H1 (cell line): ENCODE results near the gene ENTREP1. TPM values are rescaled to one million over a fixed set of nuclear protein-coding genes. Genes with fewer than 3 reads are reported as not detected.

Experiments used
- CTCF ChIA-PET: fragments of 300-600 bp; sonication (Branson Sonifier 250); formaldehyde crosslinking; loops from one replicate; lab custom pipeline; 2021; ENCODE audit not compliant: partially characterized antibody; lab: Charles Lee
- POLR2A ChIA-PET: fragments of 300-600 bp; sonication (Branson Sonifier 250); formaldehyde crosslinking; loops from one replicate; lab custom pipeline; 2021; ENCODE audit warnings: inconsistent platforms; ENCODE audit not compliant: partially characterized antibody; lab: Charles Lee
- DNase-seq, 2 experiments: peaks; one replicate each; pipeline versions ENCODE4 v3.0.0 to v3.0.0-alpha.2; 2010 to 2022; ENCODE audit warnings: low spot score in 2 of 2, low read depth in 1 of 2, mixed read lengths in 1 of 2
- FAIRE-seq: peaks from 2 replicates; lab custom pipeline; 2011; peaks lifted over from hg19 to GRCh38; lab: Jason Lieb, UNC
- H2AFZ ChIP-seq: 2 replicates; pipeline ENCODE4 v1.8.1; 2012; ENCODE audit warnings: low read length, inconsistent platforms
- H2AK5ac ChIP-seq: 2 replicates; pipeline ENCODE4 v1.6.1; 2013; ENCODE audit warnings: low read depth, low read length
- H2BK120ac ChIP-seq: replicated peaks from 2 replicates; pipeline ENCODE3; 2013; ENCODE audit warnings: low read depth, low read length, inconsistent platforms
- H2BK12ac ChIP-seq: 2 replicates; pipeline ENCODE4 v1.6.1; 2013; ENCODE audit warnings: low read depth, low read length
- H2BK15ac ChIP-seq: 2 replicates; pipeline ENCODE4 v1.6.1; 2013; ENCODE audit warnings: low read length
- H2BK20ac ChIP-seq: 2 replicates; pipeline ENCODE4 v1.6.1; 2013; ENCODE audit warnings: low read length
- H2BK5ac ChIP-seq: 2 replicates; pipeline ENCODE4 v1.6.1; 2013; ENCODE audit warnings: low read depth, low read length
- H3K14ac ChIP-seq: 2 replicates; pipeline ENCODE4 v1.6.1; 2013; ENCODE audit warnings: inconsistent platforms; ENCODE audit not compliant: insufficient read length
- H3K18ac ChIP-seq: 2 replicates; pipeline ENCODE4 v1.6.1; 2013; ENCODE audit warnings: low read length; ENCODE audit errors: extremely low read depth
- H3K23ac ChIP-seq: 2 replicates; pipeline ENCODE4 v1.6.1; 2013; ENCODE audit warnings: inconsistent platforms; ENCODE audit not compliant: insufficient read length
- H3K23me2 ChIP-seq: 2 replicates; pipeline ENCODE4 v1.6.1; 2013; ENCODE audit warnings: low read depth, low read length
- H3K27ac ChIP-seq: 2 replicates; pipeline ENCODE4 v1.6.1; 2011; ENCODE audit warnings: low read depth, low read length, inconsistent platforms
- H3K27me3 ChIP-seq, 4 experiments: replicated peaks in 1 of 4; 1 replicate in 1 of 4; 2 replicates in 3 of 4; pipeline versions ENCODE4 v1.6.1 to v1.8.1; 2011 to 2013; ENCODE audit warnings: low read length in 3 of 4, mild to moderate bottlenecking in 3 of 4, inconsistent platforms in 2 of 4, mixed read lengths in 2 of 4, moderate library complexity in 1 of 4; ENCODE audit not compliant: control insufficient read depth in 3 of 4, insufficient read depth in 3 of 4; ENCODE audit errors: extremely low read depth in 1 of 4
- H3K36me3 ChIP-seq, 4 experiments: 2 replicates each; pipeline versions ENCODE4 v1.6.1 to v1.8.1; 2011 to 2013; ENCODE audit warnings: mild to moderate bottlenecking in 4 of 4, low read length in 3 of 4, moderate library complexity in 2 of 4, control low read depth in 1 of 4, inconsistent platforms in 1 of 4; ENCODE audit not compliant: insufficient read depth in 4 of 4, control insufficient read depth in 2 of 4
- H3K4ac ChIP-seq: replicated peaks from 2 replicates; pipeline ENCODE3; 2013; ENCODE audit warnings: low read length, low read depth, mixed read lengths, inconsistent platforms; ENCODE audit not compliant: insufficient read length
- H3K4me1 ChIP-seq, 4 experiments: replicated peaks in 1 of 4; 1 replicate in 1 of 4; 2 replicates in 3 of 4; pipeline versions ENCODE4 v1.6.1 to v1.8.1; 2011 to 2013; ENCODE audit warnings: low read length in 3 of 4, inconsistent platforms in 2 of 4, mixed read lengths in 1 of 4; ENCODE audit not compliant: insufficient read depth in 4 of 4, control insufficient read depth in 3 of 4
- H3K4me2 ChIP-seq, 2 experiments: 2 replicates each; pipeline versions ENCODE4 v1.6.1 to v1.8.1; 2011 to 2013; ENCODE audit warnings: low read depth in 2 of 2, low read length in 2 of 2, control low read depth in 1 of 2, inconsistent platforms in 1 of 2, mild to moderate bottlenecking in 1 of 2; ENCODE audit not compliant: insufficient read depth in 1 of 2
- H3K4me3 ChIP-seq, 4 experiments: fragments of 200-600, 300-600 bp in 1 of 4; sonication (generic), shearing (Covaris generic), sonication (Bioruptor Twin) in 1 of 4; 2 replicates each; pipeline versions ENCODE4 v1.5.1 to v1.8.1; 2011 to 2016; ENCODE audit warnings: low read length in 4 of 4, low read depth in 3 of 4, control low read depth in 2 of 4, inconsistent platforms in 2 of 4, mild to moderate bottlenecking in 2 of 4, mixed read lengths in 1 of 4, moderate library complexity in 1 of 4; ENCODE audit not compliant: insufficient read depth in 2 of 4; ENCODE audit errors: extremely low read depth in 1 of 4
- H3K56ac ChIP-seq: replicated peaks from 2 replicates; pipeline ENCODE3; 2013; ENCODE audit warnings: low read depth, mild to moderate bottlenecking, mixed read lengths, low read length, inconsistent platforms; ENCODE audit not compliant: insufficient read length
- H3K79me1 ChIP-seq: 2 replicates; pipeline ENCODE4 v1.6.1; 2013; ENCODE audit warnings: low read depth, low read length, control low read depth
- H3K79me2 ChIP-seq, 2 experiments: 2 replicates each; pipeline versions ENCODE4 v1.6.1 to v1.8.1; 2012 to 2013; ENCODE audit warnings: low read length in 2 of 2, mild to moderate bottlenecking in 2 of 2, inconsistent platforms in 1 of 2; ENCODE audit not compliant: insufficient read depth in 2 of 2, control insufficient read depth in 1 of 2
- H3K9ac ChIP-seq, 4 experiments: replicated peaks in 1 of 4; 1 replicate in 1 of 4; 2 replicates in 3 of 4; pipeline versions ENCODE4 v1.6.1 to v1.8.1; 2011 to 2013; ENCODE audit warnings: low read depth in 3 of 4, low read length in 3 of 4, control low read depth in 2 of 4, mild to moderate bottlenecking in 2 of 4, moderate library complexity in 2 of 4, inconsistent platforms in 1 of 4; ENCODE audit errors: extremely low read depth in 1 of 4
- H3K9me3 ChIP-seq, 2 experiments: 2 replicates each; pipeline versions ENCODE4 v1.6.1 to v1.8.1; 2012 to 2013; ENCODE audit warnings: mild to moderate bottlenecking in 2 of 2, moderate library complexity in 2 of 2, control low read depth in 1 of 2, inconsistent platforms in 1 of 2, low read depth in 1 of 2, low read length in 1 of 2, mixed read lengths in 1 of 2; ENCODE audit not compliant: insufficient read depth in 2 of 2
- H4K20me1 ChIP-seq, 2 experiments: replicated peaks in 1 of 2; 2 replicates each; pipeline versions ENCODE3 to v1.8.1; 2011 to 2013; ENCODE audit warnings: inconsistent platforms in 2 of 2, low read length in 2 of 2, mild to moderate bottlenecking in 1 of 2; ENCODE audit not compliant: insufficient read depth in 2 of 2, control insufficient read depth in 1 of 2
- H4K5ac ChIP-seq: 2 replicates; pipeline ENCODE4 v1.6.1; 2013; ENCODE audit warnings: low read length, low read depth, mixed read lengths, inconsistent platforms; ENCODE audit not compliant: insufficient read length
- H4K8ac ChIP-seq: 2 replicates; pipeline ENCODE4 v1.8.0; 2013; ENCODE audit warnings: mild to moderate bottlenecking, moderate library complexity, low read length, inconsistent platforms; ENCODE audit not compliant: insufficient read depth; ENCODE audit errors: extremely low read depth
- H4K91ac ChIP-seq: replicated peaks from 2 replicates; pipeline ENCODE3; 2013; ENCODE audit warnings: low read length, mixed read lengths, inconsistent platforms; ENCODE audit not compliant: insufficient read length
- ASH2L ChIP-seq: fragments of 200-600, 300-600 bp; sonication (generic); IDR thresholded peaks from one replicate; pipeline ENCODE4 v1.7.1; 2017; ENCODE audit warnings: low read length
- BRCA1 ChIP-seq: IDR thresholded peaks from 2 replicates; pipeline ENCODE4 v1.6.1; 2012; ENCODE audit warnings: low read depth, low read length, improper control_type of control experiment
- CBX5 ChIP-seq: fragments of 300-800, 300-1000 bp; sonication (generic); IDR thresholded peaks from 2 replicates; pipeline ENCODE4 v1.7.1; 2016; ENCODE audit warnings: antibody characterized with exemption, low read length, low read depth
- CHD1 ChIP-seq: IDR thresholded peaks from 2 replicates; pipeline ENCODE4 v1.6.1; 2012; ENCODE audit warnings: low read depth, low read length, improper control_type of control experiment
- CTBP2 ChIP-seq: IDR thresholded peaks from 2 replicates; pipeline ENCODE4 v1.7.0; 2011; ENCODE audit warnings: borderline replicate concordance, mild to moderate bottlenecking, moderate library complexity, mixed read lengths, low read length; ENCODE audit not compliant: insufficient read depth, insufficient read length
- NRF1 ChIP-seq: IDR thresholded peaks from 2 replicates; pipeline ENCODE4 v1.6.1; 2011; ENCODE audit warnings: mild to moderate bottlenecking, low read depth, low read length, improper control_type of control experiment
- RFX5 ChIP-seq: IDR thresholded peaks from 2 replicates; pipeline ENCODE4 v1.6.1; 2011; ENCODE audit warnings: low read depth, low read length, improper control_type of control experiment, borderline replicate concordance
- SIN3A ChIP-seq, 2 experiments: IDR thresholded peaks in 1 of 2; conservative IDR thresholded peaks in 1 of 2; 2 replicates each; pipeline ENCODE4 v1.6.1; 2011 to 2012; ENCODE audit warnings: low read length in 2 of 2, improper control_type of control experiment in 1 of 2, low read depth in 1 of 2, mild to moderate bottlenecking in 1 of 2
- SIRT6 ChIP-seq: IDR thresholded peaks from one replicate; pipeline ENCODE4 v1.7.1; 2012; ENCODE audit warnings: low read length, inconsistent platforms
- SP4 ChIP-seq: IDR thresholded peaks from 2 replicates; pipeline ENCODE4 v1.6.1; 2012; ENCODE audit warnings: low read length, inconsistent platforms
- SUZ12 ChIP-seq: fragments of 200-600 bp; sonication (generic); IDR thresholded peaks from 2 replicates; pipeline ENCODE4 v1.6.1; 2012; ENCODE audit warnings: mild to moderate bottlenecking, inconsistent platforms, low read length, moderate library complexity, mixed read lengths
- WGBS, 2 experiments: shearing (Covaris generic) in 1 of 2; methylation state at CpG; one replicate each; pipeline versions ENCODE4 v1.1.6 to v1.1.7; 2013 to 2015; ENCODE audit warnings: low lambda C conversion rate in 2 of 2, mixed read lengths in 2 of 2, inconsistent platforms in 1 of 2, low coverage in 1 of 2, missing lambda C conversion rate in 1 of 2; ENCODE audit not compliant: insufficient replicate concordance in 2 of 2, insufficient coverage in 1 of 2, insufficient read length in 1 of 2; ENCODE audit errors: extremely low coverage in 1 of 2, missing lambda C conversion rate in 1 of 2; 5-methylcytosine and 5-hydroxymethylcytosine counted together
- polyA plus RNA-seq, 7 experiments: library from polyadenylated mRNA; depleted of rRNA in 3 of 7; stranded (reverse) in 5 of 7; unstranded in 2 of 7; fragments of >200 nt in 5 of 7; fragments of 200-250 nt in 2 of 7; gene quantifications; 1 replicate in 5 of 7; 2 replicates in 1 of 7; 4 replicates in 1 of 7; pipeline versions ENCODE4 v1.2.1 to v1.2.3, GENCODE V29; 2011 to 2013; ENCODE audit warnings: missing spikeins in 2 of 7, mixed read lengths in 2 of 7
- total RNA-seq: library from RNA; stranded (reverse); fragmentation: NEBNext Ultra II Directional; extraction: Animal tissue kit (Norgen Biotek cat#: 25700); gene quantifications from 2 replicates; pipeline ENCODE4 v1.2.1, GENCODE V29; 2021

ENTREP1 gene
- total and polyA plus RNA-seq, 2 of the 8 experiments (the other 6 are each of a cell fraction or from before 2014, with no cell fraction given): 15.3 to 25.0 TPM

DNA sequence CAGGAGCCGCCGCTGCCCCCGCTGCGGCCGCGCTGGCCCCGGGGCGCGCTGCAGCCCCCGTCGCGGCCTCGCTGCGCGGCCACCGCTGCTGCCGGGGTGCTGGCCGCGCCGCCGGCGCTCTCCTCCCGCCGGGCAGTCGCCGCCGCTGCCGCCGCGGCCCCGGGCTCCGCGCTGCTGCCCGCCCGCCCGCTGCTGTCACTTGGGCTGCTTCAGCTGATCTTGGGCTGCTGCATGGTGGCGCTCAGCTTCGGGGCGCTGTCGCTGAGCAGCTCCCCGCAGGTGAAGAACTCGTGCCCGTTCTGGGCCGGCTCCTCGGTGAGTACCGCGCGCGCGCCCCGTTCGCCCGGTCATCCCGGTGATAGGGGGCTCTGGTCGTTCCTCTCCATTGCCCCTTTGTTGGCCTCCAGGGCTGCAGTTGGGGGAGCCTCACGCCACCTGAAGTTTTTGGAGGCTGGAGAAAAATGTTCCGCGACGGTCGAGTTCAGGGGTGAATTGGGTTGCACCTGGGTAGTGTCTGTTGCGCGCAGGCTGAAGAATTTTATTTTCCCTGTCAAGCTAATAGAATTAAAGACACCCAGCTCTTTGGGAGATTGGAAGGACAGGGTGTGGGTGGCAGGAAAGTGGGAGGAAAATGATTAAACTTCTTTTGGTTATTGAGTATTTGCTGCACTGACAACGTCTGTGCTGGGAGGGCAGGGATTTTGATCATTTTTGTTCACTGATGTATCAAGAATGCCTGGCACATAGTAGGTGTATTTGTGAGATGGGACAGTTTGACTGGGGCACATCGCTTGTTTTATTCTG lies 596 bp downstream of the ENTREP1 start:
- DNase-seq: peak in 1 of 2 experiments; percentile 71
- TF ChIP-seq ASH2L (peak; percentile 50), SP4 (no peak), CBX5 (no peak), CTBP2 (no peak), CHD1 (no peak), SIN3A (conservative IDR thresholded peaks at IDR 0.05 in 1 of 2, IDR thresholded peaks at IDR 0.05 in 1 of 2; ENCODE audit: low read depth in 1 of 2, low read length in 2 of 2) (peak in 1 of 2 experiments; percentile 54; a peak in 2 of 4 replicates), SUZ12 (peak; percentile 47; the same call in 1 of the 2 replicates), SIRT6 (no peak), NRF1 (no peak), RFX5 (no peak), BRCA1 (no peak)

More for the DNA sequence above, 596 bp downstream of the ENTREP1 start:
- H3K79me2 ChIP-seq: peaks cover 0 to 30% of the 10 kb centered on the region in 2 experiments; a peak in 2 of 4 replicates
- H3K27ac ChIP-seq: no peak overlapping the region
- POLR2A ChIA-PET: interaction anchor here (0.6 to 3.2 kb wide), 3 partner anchors 14 to 101 kb away, joined by 3 to 31 read pairs (median 7); no protein-coding TSS in a partner anchor
- 0 out of 2 replicates have a peak overlapping the region, but pooled peaks have one; percentile 5 for H3K18ac ChIP-seq
- no peak overlapping the region for H3K14ac ChIP-seq
- H3K27me3 ChIP-seq: peaks cover 0 to 17% (median 6%) of the 10 kb centered on the region in 4 experiments; a peak in 5 of 7 replicates
- no peak overlapping the region for H2BK15ac ChIP-seq
- no peak overlapping the region for H2BK12ac ChIP-seq
- no peak overlapping the region for H2AFZ ChIP-seq
- H3K56ac ChIP-seq: no peak overlapping the region
- H3K23ac ChIP-seq: no peak overlapping the region
- peak overlapping the region; percentile 47; the same call in 1 of the 2 replicates for H2AK5ac ChIP-seq
- peak overlapping the region; percentile 71 to 90 for H3K4me2 ChIP-seq
- no peak overlapping the region for H4K5ac ChIP-seq
- no peak for FAIRE-seq
- peaks cover 4% of the 10 kb centered on the region for H3K79me1 ChIP-seq
- H2BK20ac ChIP-seq: no peak overlapping the region
- H3K36me3 ChIP-seq: no peaks in the 10 kb centered on the region
- H2BK120ac ChIP-seq: no peak overlapping the region
- peak overlapping the region; percentile 61 to 87 (median 68) for H3K4me3 ChIP-seq
- no peak overlapping the region for H4K8ac ChIP-seq
- 4% methylated on average over 64 of the region's 64 CpGs; no CpG with 5 or more reads in 1 of the 2 experiments for WGBS, 2 experiments
- peak overlapping the region in 1 of 4 experiments; percentile 83; a peak in 3 of 7 replicates for H3K9ac ChIP-seq
- H3K4me1 ChIP-seq: peaks cover 0 to 5% (median 4%) of the 10 kb centered on the region in 4 experiments; a peak in 5 of 7 replicates
- H4K91ac ChIP-seq: no peak overlapping the region
- H2BK5ac ChIP-seq: no peak overlapping the region
- H3K23me2 ChIP-seq: peaks cover 17% of the 10 kb centered on the region; the same call in 1 of the 2 replicates
- CTCF ChIA-PET: interaction anchor here (0.9 kb wide), 1 partner anchor 15 kb away, joined by 4 read pairs; no protein-coding TSS in a partner anchor
- no peaks in the 10 kb centered on the region for H3K9me3 ChIP-seq
- H4K20me1 ChIP-seq: no peaks in the 10 kb centered on the region
- H3K4ac ChIP-seq: no peak overlapping the region
